ENCODE results near the gene DNAAF5.

DNAAF5 gene

GRCh38 chr7:832167-832967, 105.9 kb downstream of the DNAAF5 start, which contains the start of gene SUN1:
Gene SUN1 (plus strand): TSS chr7:832476. CDS start chr7:832525, 49 bp downstream.
- H3K27ac ChIP-seq, result peak within 1 kb of the TSS in 8 of 11 experiments; percentile 1 to 63 (median 35); a peak in 13 of 22 replicates
- peak within 1 kb of the TSS in 9 of 11 experiments; percentile 6 to 58 (median 45); a peak in 12 of 22 replicates for H3K9ac ChIP-seq
- H3K4me3 ChIP-seq, result 0 out of 20 replicates have a peak within 1 kb of the TSS, but pooled peaks of 1 of the 10 experiments have one; percentile 4

GRCh38 chr7:832968-833424, 106.5 kb downstream of the DNAAF5 start:
- Histone ChIP-seq H3K9me3 (replicated peaks in 1 of 11) (no peaks in the 10 kb centered on the region), H3K4me1 (peaks cover 55 to 89% (median 70%) of the 10 kb centered on the region in 10 experiments), H3K27ac (peak overlapping the region in 1 of 11 experiments; percentile 63; a peak in 2 of 22 replicates), H3K4me2 (peak overlapping the region in 10 of 11 experiments; percentile 39 to 87 (median 64); a peak in 11 of 22 replicates), H4K20me1 (peaks cover 99 to 100% (median 100%) of the 10 kb centered on the region in 11 experiments; a peak in 21 of 22 replicates), H3K4me3 (no peak overlapping the region), H3K36me3 (peaks cover 32 to 79% (median 61%) of the 10 kb centered on the region in 11 experiments), H3K27me3 (no peaks in the 10 kb centered on the region), H3K9ac (no peak overlapping the region)
- TF ChIP-seq Cebpa-rat (IDR thresholded peaks at IDR 0.05), result no peak

More at GRCh38 chr7:832167-832967, 105.9 kb downstream of the DNAAF5 start, which contains the start of gene SUN1:
- Histone ChIP-seq H3K4me1 (peaks cover 56 to 91% (median 70%) of the 10 kb centered on the region in 10 experiments), H3K36me3 (peaks cover 28 to 78% (median 61%) of the 10 kb centered on the region in 11 experiments), H3K9me3 (replicated peaks in 1 of 11) (no peaks in the 10 kb centered on the region), H3K27me3 (no peaks in the 10 kb centered on the region), H3K4me2 (peak within 1 kb of the TSS; percentile 39 to 87 (median 65)), H4K20me1 (peaks cover 99 to 100% (median 100%) of the 10 kb centered on the region in 11 experiments; a peak in 21 of 22 replicates)
- no peak for TF ChIP-seq Cebpa-rat (IDR thresholded peaks at IDR 0.05)

GRCh38 chr7:833601-834258, 107.2 kb downstream of the DNAAF5 start:
- peak overlapping the region in 1 of 11 experiments; percentile 6; a peak in 1 of 22 replicates for H3K27ac ChIP-seq
- H3K4me3 ChIP-seq, result no peak overlapping the region
- no peak for TF ChIP-seq Cebpa-rat (IDR thresholded peaks at IDR 0.05)
- H3K4me1 ChIP-seq, result peaks cover 55 to 83% (median 67%) of the 10 kb centered on the region in 10 experiments
- H3K27me3 ChIP-seq, result no peaks in the 10 kb centered on the region
- H4K20me1 ChIP-seq, result peaks cover 99 to 100% (median 100%) of the 10 kb centered on the region in 11 experiments; a peak in 21 of 22 replicates
- H3K9me3 ChIP-seq (replicated peaks in 1 of 11), result no peaks in the 10 kb centered on the region
- no peak overlapping the region for H3K4me2 ChIP-seq
- H3K36me3 ChIP-seq, result peaks cover 38 to 79% (median 64%) of the 10 kb centered on the region in 11 experiments
- no peak overlapping the region for H3K9ac ChIP-seq

- Histone ChIP-seq H3K9me3 (replicated peaks in 1 of 11) (no peaks in the 10 kb centered on the region), H3K27ac (peak overlapping the region in 2 of 11 experiments; percentile 6 to 9; a peak in 1 of 22 replicates), H3K27me3 (no peaks in the 10 kb centered on the region), H3K4me3 (no peak overlapping the region), H3K9ac (no peak overlapping the region), H3K36me3 (peaks cover 43 to 79% (median 66%) of the 10 kb centered on the region in 11 experiments), H3K4me2 (no peak overlapping the region), H4K20me1 (peaks cover 95 to 100% (median 100%) of the 10 kb centered on the region in 11 experiments; a peak in 21 of 22 replicates), H3K4me1 (peaks cover 55 to 80% (median 64%) of the 10 kb centered on the region in 10 experiments)
- no peak for TF ChIP-seq Cebpa-rat (IDR thresholded peaks at IDR 0.05)
Observed at GRCh38 chr7:834277-834676, 107.8 kb downstream of the DNAAF5 start.

GRCh38 chr7:835021-835420, 108.5 kb downstream of the DNAAF5 start:
- no peak overlapping the region for H3K27ac ChIP-seq
- no peak for TF ChIP-seq Cebpa-rat (IDR thresholded peaks at IDR 0.05)
- H3K4me1 ChIP-seq, result peaks cover 51 to 73% (median 57%) of the 10 kb centered on the region in 10 experiments
- H3K9ac ChIP-seq, result no peak overlapping the region
- H3K9me3 ChIP-seq (replicated peaks in 1 of 11), result no peaks in the 10 kb centered on the region
- H3K27me3 ChIP-seq, result no peaks in the 10 kb centered on the region
- peaks cover 88 to 100% (median 99%) of the 10 kb centered on the region in 11 experiments; a peak in 21 of 22 replicates for H4K20me1 ChIP-seq
- peak overlapping the region in 2 of 11 experiments; percentile 24 to 35; a peak in 1 of 22 replicates for H3K4me2 ChIP-seq
- peaks cover 51 to 86% (median 74%) of the 10 kb centered on the region in 11 experiments for H3K36me3 ChIP-seq
- no peak overlapping the region for H3K4me3 ChIP-seq

- peaks cover 81 to 99% (median 96%) of the 10 kb centered on the region in 11 experiments; a peak in 21 of 22 replicates for H4K20me1 ChIP-seq
- H3K4me2 ChIP-seq, result peak overlapping the region; percentile 24 to 80 (median 53); a peak in 20 of 22 replicates
- H3K9ac ChIP-seq, result peak overlapping the region in 5 of 11 experiments; percentile 8 to 52 (median 17); a peak in 2 of 22 replicates
- no peaks in the 10 kb centered on the region for H3K9me3 ChIP-seq (replicated peaks in 1 of 11)
- H3K27me3 ChIP-seq, result no peaks in the 10 kb centered on the region
- H3K27ac ChIP-seq, result peak overlapping the region in 4 of 11 experiments; percentile 9 to 31 (median 16); a peak in 2 of 22 replicates
- H3K36me3 ChIP-seq, result peaks cover 56 to 89% (median 78%) of the 10 kb centered on the region in 11 experiments
- no peak overlapping the region for H3K4me3 ChIP-seq
- H3K4me1 ChIP-seq, result peaks cover 44 to 66% (median 49%) of the 10 kb centered on the region in 10 experiments
- no peak for TF ChIP-seq Cebpa-rat (IDR thresholded peaks at IDR 0.05)
Observed at GRCh38 chr7:835485-836401, 109.2 kb downstream of the DNAAF5 start.

Measured in BLaER1 treated with 17β-estradiol and CSF1 and Interleukin-3, amounts not matched to agents 10 nM and 100 nM (cell line).